Activated CD4-positive, CD25-positive, alpha-beta regulatory T cell treated with anti-CD3 and anti-CD28 coated beads, Interleukin-2, amount 50 U/mL, for 16 hours (primary cell): Measurements from ENCODE around the gene DDO.

Experiments used
- DNase-seq: peaks from one replicate; pipeline ENCODE4 v3.0.0-alpha.2; 2020; ENCODE audit warnings: low read depth, low spot score

DDO gene

DNA sequence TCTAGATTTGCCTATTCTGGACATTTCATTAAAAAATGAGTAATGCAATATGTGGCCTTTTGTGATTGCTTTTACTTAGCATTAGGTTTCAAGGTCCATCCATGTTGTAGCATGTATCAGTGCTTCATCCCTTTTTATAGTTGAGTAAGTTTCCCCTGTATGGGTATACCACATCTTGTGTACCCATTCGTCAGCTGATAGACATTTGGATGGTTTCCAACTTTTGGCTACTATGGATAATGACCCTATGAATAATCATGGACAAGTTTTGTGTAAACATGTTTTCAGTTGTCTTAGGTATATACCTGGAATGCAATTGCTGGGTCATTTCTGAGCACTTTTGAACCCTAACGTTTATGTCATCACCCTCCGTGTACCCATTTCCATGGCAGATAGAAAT, 72.6 kb downstream of the DDO start:
- DNase-seq, result no peak
